Stimulated activated CD8-positive, alpha-beta memory T cell treated with anti-CD3 and anti-CD28 coated beads, Interleukin-12 subunit alpha, Interleukin-12 subunit beta, amount 100 ng/mL, for 4 hours (primary cell): ENCODE results near the gene NUB1.

Experiments used
- DNase-seq: peaks from one replicate; pipeline ENCODE4 v3.0.0-alpha.2; 2020; ENCODE audit warnings: low read depth

The NUB1 gene

GRCh38 chr7:151423936-151424335, 82.3 kb downstream of the NUB1 start:
- no peak for DNase-seq

- DNase-seq, result no peak
These were observed 83.2 kb downstream of the NUB1 start for GRCh38 chr7:151424799-151425198.

- DNase-seq, result no peak
These were observed 84.2 kb downstream of the NUB1 start for GRCh38 chr7:151425670-151426440.

DNA sequence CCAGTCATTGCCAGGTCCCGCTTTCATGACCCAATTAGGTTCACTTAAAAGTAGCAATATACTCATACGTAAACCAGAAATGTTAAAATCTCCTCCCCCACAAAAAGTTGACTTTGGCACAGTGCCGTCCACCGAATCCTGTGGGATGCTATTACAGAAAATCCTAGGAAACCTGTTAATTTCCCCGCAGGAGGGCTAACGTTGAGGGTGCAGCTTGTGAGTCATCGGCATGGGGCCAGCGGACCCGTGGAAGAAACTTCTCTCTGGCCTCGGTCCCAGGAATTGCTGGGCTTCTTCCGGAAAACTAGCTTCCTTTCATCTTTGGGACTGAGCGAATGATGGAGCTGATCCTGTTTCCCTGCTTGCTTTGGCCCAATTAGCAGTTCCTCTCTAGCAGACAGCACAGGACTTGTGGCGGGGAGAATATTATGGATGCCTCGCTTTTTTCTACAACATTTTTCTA, 84.9 kb downstream of the NUB1 start:
- DNase-seq, result no peak

DNA sequence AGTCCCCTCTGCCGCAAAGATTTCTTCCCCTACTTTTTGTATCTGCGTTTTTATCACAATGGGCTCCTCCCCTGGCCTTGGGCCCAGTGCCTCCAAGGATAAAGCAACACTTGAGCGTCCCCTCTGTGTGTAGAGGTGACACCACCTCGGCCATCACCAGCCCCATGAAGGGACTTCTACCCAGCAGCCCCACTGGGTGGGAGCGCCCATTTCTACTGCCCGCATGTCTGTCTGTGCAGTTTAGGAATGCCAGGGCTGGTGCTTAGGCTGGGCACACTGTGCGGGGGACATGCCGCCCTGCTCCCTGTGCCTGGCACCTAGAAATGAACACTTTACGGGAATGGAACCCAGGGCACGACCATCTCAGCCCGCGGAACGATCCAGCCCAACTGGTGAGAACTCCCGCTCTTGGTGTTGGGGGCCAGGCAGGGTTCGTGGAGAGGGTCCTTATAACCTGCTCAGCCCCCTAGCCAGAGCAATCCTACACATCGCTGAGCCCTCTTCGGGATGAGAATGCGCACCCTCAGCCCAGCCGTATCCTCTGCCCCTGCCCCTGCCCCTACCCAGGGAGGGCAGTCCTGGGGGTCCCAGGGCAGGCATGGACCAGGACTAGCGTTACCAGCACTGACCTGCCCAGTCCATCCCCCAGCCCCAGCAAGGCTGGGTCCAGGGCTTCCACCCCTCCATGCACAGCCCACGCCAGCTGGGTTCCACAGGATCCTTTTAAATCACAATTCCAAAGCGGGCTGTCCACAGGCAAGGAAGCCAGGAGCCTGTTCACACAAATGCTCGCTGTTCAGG, 85.5 kb downstream of the NUB1 start:
- DNase-seq, result no peak

GRCh38 chr7:151427705-151428377, 86.2 kb downstream of the NUB1 start:
- DNase-seq, result no peak
